Neutrophil (primary cell): Measurements from ENCODE around the gene DLK1.

Experiments
- H3K27ac ChIP-seq: fragments of 200-600 bp; sonication (generic); 2 replicates; pipeline ENCODE4 v1.5.1; 2016; ENCODE audit warnings: mild to moderate bottlenecking, moderate library complexity
- H3K27me3 ChIP-seq: fragments of 200-600 bp; sonication (generic); 2 replicates; pipeline ENCODE4 v1.6.0; 2016; ENCODE audit warnings: mild to moderate bottlenecking
- H3K36me3 ChIP-seq: fragments of 200-600 bp; sonication (generic); 2 replicates; pipeline ENCODE4 v1.5.1; 2017
- H3K4me1 ChIP-seq, 2 experiments: fragments of 200-600 bp in 1 of 2; sonication (generic) in 1 of 2; 1 replicate in 1 of 2; 2 replicates in 1 of 2; pipeline versions ENCODE4 v1.5.1 to v1.6.1; 2013 to 2016; ENCODE audit warnings: low read depth in 1 of 2, low read length in 1 of 2, mild to moderate bottlenecking in 1 of 2, moderate library complexity in 1 of 2; ENCODE audit not compliant: control insufficient read depth in 1 of 2, insufficient read depth in 1 of 2
- H3K4me3 ChIP-seq, 2 experiments: fragments of 200-600 bp in 1 of 2; sonication (generic) in 1 of 2; 1 replicate in 1 of 2; 2 replicates in 1 of 2; pipeline ENCODE4 v1.5.1; 2013 to 2016; ENCODE audit warnings: low read depth in 1 of 2, low read length in 1 of 2, mild to moderate bottlenecking in 1 of 2, moderate library complexity in 1 of 2
- H3K9me3 ChIP-seq: fragments of 200-600 bp; sonication (generic); 2 replicates; pipeline ENCODE4 v1.5.1; 2016
- TF ChIP-seq, protein P1 (sequence below): fragments of 200-600 bp; sonication (generic); IDR thresholded peaks from 2 replicates; pipeline ENCODE4 v1.5.1; 2016; ENCODE audit warnings: antibody characterized with exemption

The DLK1 gene

DNA sequence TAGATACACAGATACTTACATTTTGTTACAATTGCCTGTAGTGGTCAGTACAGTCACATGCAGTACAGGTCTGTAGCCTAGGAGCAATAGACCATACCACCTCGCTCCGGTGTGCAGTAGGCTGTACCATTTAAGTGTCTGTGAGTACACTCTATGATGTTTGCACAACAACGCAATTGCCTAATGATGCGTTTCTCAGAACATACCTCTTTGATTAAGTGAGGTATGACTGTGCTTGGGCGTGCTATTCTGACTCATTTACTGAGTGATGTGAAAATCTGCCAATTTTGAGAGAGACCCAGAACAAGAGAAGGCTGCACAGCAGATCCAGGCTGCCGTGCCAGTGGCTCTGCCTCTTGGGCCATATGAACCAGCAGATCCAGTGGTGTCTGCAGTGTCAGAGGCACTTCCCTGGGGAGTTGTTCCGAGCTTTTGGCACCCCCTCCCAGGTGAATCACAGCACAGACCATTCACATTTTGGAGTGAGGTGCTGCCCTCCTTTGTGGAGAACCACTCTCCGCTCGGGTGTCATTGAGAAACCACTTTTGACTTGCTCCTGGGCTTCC is 20.4 kb downstream of the DLK1 start:
- Histone ChIP-seq H3K4me1 (peaks cover 4 to 10% of the 10 kb centered on the region in 2 experiments), H3K27ac (no peak overlapping the region), H3K4me3 (no peak overlapping the region), H3K9me3 (no peaks in the 10 kb centered on the region), H3K27me3 (no peaks in the 10 kb centered on the region), H3K36me3 (no peaks in the 10 kb centered on the region)
- TF ChIP-seq, protein P1, sequence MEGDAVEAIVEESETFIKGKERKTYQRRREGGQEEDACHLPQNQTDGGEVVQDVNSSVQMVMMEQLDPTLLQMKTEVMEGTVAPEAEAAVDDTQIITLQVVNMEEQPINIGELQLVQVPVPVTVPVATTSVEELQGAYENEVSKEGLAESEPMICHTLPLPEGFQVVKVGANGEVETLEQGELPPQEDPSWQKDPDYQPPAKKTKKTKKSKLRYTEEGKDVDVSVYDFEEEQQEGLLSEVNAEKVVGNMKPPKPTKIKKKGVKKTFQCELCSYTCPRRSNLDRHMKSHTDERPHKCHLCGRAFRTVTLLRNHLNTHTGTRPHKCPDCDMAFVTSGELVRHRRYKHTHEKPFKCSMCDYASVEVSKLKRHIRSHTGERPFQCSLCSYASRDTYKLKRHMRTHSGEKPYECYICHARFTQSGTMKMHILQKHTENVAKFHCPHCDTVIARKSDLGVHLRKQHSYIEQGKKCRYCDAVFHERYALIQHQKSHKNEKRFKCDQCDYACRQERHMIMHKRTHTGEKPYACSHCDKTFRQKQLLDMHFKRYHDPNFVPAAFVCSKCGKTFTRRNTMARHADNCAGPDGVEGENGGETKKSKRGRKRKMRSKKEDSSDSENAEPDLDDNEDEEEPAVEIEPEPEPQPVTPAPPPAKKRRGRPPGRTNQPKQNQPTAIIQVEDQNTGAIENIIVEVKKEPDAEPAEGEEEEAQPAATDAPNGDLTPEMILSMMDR, result no peak

DNA sequence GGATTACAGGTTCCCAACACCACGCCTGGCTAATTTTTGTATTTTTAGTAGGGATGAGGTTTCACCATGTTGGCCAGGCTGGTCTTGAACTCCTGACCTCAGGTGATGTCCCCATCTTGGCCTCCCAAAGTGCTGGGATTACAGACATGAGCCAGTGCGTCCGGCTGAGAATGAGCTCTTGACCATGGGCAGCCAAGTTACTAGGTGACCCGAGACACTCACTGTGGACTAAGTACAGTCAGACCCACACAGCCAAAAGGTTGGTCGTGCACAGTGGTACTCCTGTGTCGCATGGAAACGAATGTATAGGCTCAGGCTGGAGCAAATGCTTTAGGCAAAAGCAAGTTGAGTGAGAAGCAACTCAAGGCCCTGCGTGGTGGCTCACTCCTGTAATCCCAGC is 21.0 kb downstream of the DLK1 start:
- H3K9me3 ChIP-seq, result no peaks in the 10 kb centered on the region
- H3K4me3 ChIP-seq, result no peak overlapping the region
- no peak overlapping the region for H3K27ac ChIP-seq

DNA sequence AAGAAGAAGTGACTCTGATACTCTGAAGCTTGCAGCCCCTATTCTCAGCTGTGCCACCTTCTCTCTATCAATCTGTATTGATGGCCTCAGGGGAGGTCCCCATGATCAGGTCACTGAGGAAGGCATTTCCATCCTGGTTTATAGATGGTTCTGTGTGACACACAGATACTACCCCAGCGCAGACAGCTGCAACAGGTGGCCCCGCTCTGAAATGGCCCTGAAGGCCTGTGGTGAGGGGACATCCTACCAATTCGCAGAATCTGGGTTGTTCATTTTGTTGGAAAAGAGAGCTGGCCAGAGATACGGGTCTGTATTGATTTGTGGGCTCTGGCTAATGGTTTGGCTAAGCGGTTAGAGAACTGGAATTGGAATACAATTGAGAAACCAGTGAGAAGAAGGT is 21.7 kb downstream of the DLK1 start:
- no peak overlapping the region for H3K27ac ChIP-seq
- peaks cover 4 to 10% of the 10 kb centered on the region in 2 experiments for H3K4me1 ChIP-seq
- no peaks in the 10 kb centered on the region for H3K9me3 ChIP-seq
- no peak overlapping the region for H3K4me3 ChIP-seq
- TF ChIP-seq, protein P1, result no peak
- H3K27me3 ChIP-seq, result no peaks in the 10 kb centered on the region
- no peaks in the 10 kb centered on the region for H3K36me3 ChIP-seq

More for the DNA sequence above, 21.0 kb downstream of the DLK1 start:
- Histone ChIP-seq H3K4me1 (peaks cover 4 to 10% of the 10 kb centered on the region in 2 experiments), H3K27me3 (no peaks in the 10 kb centered on the region), H3K36me3 (no peaks in the 10 kb centered on the region)
- TF ChIP-seq, protein P1, result no peak

DNA sequence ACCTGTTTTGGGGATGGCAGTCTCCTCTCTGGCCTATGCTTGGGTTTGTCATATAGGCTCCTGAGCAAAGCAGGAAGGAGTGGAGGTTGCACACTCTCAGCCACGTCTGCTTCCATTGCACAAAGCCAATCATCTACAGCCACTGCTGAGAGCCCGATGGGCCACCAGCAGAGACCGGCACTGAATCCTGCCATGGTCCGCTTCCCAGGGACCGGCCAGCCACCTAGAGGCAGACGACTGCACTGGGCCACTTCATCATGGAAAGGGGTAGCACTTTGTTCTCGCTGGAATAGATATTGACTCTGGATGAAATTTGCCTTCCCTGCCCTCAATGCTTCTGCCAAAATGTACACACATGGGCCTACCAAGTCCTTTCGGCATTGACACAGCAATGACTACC is 22.3 kb downstream of the DLK1 start:
- Histone ChIP-seq H3K36me3 (no peaks in the 10 kb centered on the region), H3K9me3 (no peaks in the 10 kb centered on the region), H3K4me3 (no peak overlapping the region), H3K27ac (no peak overlapping the region), H3K4me1 (peaks cover 4 to 10% of the 10 kb centered on the region in 2 experiments), H3K27me3 (no peaks in the 10 kb centered on the region)
- TF ChIP-seq, protein P1, result no peak

DNA sequence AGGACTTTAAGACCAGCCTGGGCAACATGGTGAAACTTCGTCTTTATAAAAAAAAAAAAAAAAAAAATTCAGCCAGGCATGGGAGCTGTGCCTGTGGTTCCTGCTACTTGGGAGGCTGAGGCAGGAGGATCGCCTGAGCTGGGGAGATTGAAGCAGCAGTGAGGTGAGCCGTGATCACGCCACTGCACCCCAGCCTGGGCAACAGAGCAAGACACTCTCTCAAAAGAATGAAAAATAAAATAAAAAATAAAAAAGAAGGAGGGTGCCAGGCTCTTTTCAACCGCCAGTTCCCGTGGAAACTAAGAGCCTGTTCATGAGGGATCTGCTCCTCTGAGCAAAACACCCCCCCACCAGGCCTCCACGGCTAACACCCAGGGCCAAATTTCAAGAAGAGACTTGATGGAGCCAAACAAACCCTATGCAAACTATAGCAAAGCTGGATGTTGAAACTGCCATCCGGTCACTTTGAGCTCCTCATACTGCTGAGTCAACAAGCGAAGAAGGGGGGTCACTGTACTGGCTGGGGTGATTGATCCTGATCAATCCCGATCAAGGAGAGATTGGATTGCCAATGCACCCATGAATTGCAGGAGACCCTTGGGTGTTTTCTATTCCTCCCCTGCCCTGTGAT is 23.4 kb downstream of the DLK1 start:
- Histone ChIP-seq H3K9me3 (no peaks in the 10 kb centered on the region), H3K36me3 (no peaks in the 10 kb centered on the region), H3K4me1 (peaks cover 4 to 10% of the 10 kb centered on the region in 2 experiments), H3K27ac (no peak overlapping the region), H3K27me3 (no peaks in the 10 kb centered on the region), H3K4me3 (no peak overlapping the region)
- TF ChIP-seq, protein P1, result no peak
